ENCODE measurements around the gene KIF17.

KIF17 gene

GRCh38 chr1:20666146-20666545 lies 51.7 kb downstream of the KIF17 start:
- no peaks in the 10 kb centered on the region for H3K27me3 ChIP-seq
- no peaks in the 10 kb centered on the region for H3K9me3 ChIP-seq
- TF ChIP-seq CTCF (IDR thresholded peaks at IDR 0.05): no peak
- no peaks in the 10 kb centered on the region for H3K36me3 ChIP-seq
- H3K4me3 ChIP-seq (ENCODE audit: low read depth in 1 of 2, low read length in 1 of 2): no peak overlapping the region
- peaks cover 4 to 7% of the 10 kb centered on the region in 2 experiments for H3K4me1 ChIP-seq (ENCODE audit: control insufficient read depth in 1 of 2, insufficient read depth in 1 of 2, low read depth in 1 of 2, low read length in 1 of 2)
- H3K27ac ChIP-seq: no peak overlapping the region

- no peaks in the 10 kb centered on the region for H3K9me3 ChIP-seq
- H3K4me1 ChIP-seq (ENCODE audit: control insufficient read depth in 1 of 2, insufficient read depth in 1 of 2, low read depth in 1 of 2, low read length in 1 of 2): peaks cover 7 to 8% of the 10 kb centered on the region in 2 experiments
- no peak for TF ChIP-seq CTCF (IDR thresholded peaks at IDR 0.05)
- no peaks in the 10 kb centered on the region for H3K36me3 ChIP-seq
- H3K4me3 ChIP-seq (ENCODE audit: low read depth in 1 of 2, low read length in 1 of 2): no peak overlapping the region
- no peak overlapping the region for H3K27ac ChIP-seq
- H3K27me3 ChIP-seq: no peaks in the 10 kb centered on the region
Measured at GRCh38 chr1:20665726-20666125, 52.1 kb downstream of the KIF17 start.

- no peak for TF ChIP-seq CTCF (IDR thresholded peaks at IDR 0.05)
- no peak overlapping the region for H3K4me3 ChIP-seq (ENCODE audit: low read depth in 1 of 2, low read length in 1 of 2)
- H3K27me3 ChIP-seq: no peaks in the 10 kb centered on the region
- no peaks in the 10 kb centered on the region for H3K9me3 ChIP-seq
- no peak overlapping the region for H3K27ac ChIP-seq
- H3K4me1 ChIP-seq (ENCODE audit: control insufficient read depth in 1 of 2, insufficient read depth in 1 of 2, low read depth in 1 of 2, low read length in 1 of 2): peaks cover 16% of the 10 kb centered on the region in 2 experiments
- no peaks in the 10 kb centered on the region for H3K36me3 ChIP-seq
Measured at GRCh38 chr1:20663969-20664715, 53.7 kb downstream of the KIF17 start.

- Histone ChIP-seq H3K4me3 (ENCODE audit: low read depth in 1 of 2, low read length in 1 of 2) (no peak overlapping the region), H3K27me3 (no peaks in the 10 kb centered on the region), H3K4me1 (ENCODE audit: control insufficient read depth in 1 of 2, insufficient read depth in 1 of 2, low read depth in 1 of 2, low read length in 1 of 2) (peaks cover 16% of the 10 kb centered on the region in 2 experiments), H3K27ac (no peak overlapping the region), H3K9me3 (no peaks in the 10 kb centered on the region), H3K36me3 (no peaks in the 10 kb centered on the region)
- TF ChIP-seq CTCF (IDR thresholded peaks at IDR 0.05): no peak
Measured at GRCh38 chr1:20663365-20663764, 54.4 kb downstream of the KIF17 start.

- no peak for TF ChIP-seq CTCF (IDR thresholded peaks at IDR 0.05)
- peaks cover 7% of the 10 kb centered on the region for H3K36me3 ChIP-seq
- peaks cover 16% of the 10 kb centered on the region in 2 experiments for H3K4me1 ChIP-seq (ENCODE audit: control insufficient read depth in 1 of 2, insufficient read depth in 1 of 2, low read depth in 1 of 2, low read length in 1 of 2)
- H3K4me3 ChIP-seq (ENCODE audit: low read depth in 1 of 2, low read length in 1 of 2): peak overlapping the region; percentile 84 to 86
- no peaks in the 10 kb centered on the region for H3K9me3 ChIP-seq
- no peaks in the 10 kb centered on the region for H3K27me3 ChIP-seq
- peak overlapping the region; percentile 65 for H3K27ac ChIP-seq
Measured at GRCh38 chr1:20662110-20662475, 55.7 kb downstream of the KIF17 start.

Measured in neutrophil (primary cell).